ENCODE measurements around the gene NSRP1.

The NSRP1 gene

DNA sequence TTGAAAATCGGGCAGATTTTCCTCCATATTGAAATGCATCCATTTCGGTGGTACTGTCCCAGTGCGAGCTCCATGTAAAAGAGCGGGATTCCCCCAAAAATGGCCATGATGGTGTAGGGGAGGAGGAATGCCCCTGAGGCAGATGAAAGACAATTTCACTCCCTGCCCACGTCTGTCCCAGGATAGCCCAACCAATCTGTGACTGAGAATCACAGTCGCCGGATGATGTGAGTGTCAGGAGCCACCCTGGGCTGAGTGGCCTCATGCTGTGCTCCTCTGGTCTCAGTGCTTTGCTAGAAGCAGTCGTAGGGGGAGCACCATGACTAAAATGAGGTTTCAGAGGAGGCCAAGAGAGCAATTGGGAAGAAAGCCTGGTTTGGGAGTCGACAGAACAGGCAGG is 102.2 kb downstream of the NSRP1 start:
- Histone ChIP-seq H3K4me1 (no peaks in the 10 kb centered on the region), H3K4me2 (ENCODE audit: low read length) (no peak overlapping the region), H3K27me3 (ENCODE audit: control insufficient read depth, insufficient read depth, low read length) (no peaks in the 10 kb centered on the region), H3K4me3 (ENCODE audit: low read depth, low read length) (no peak overlapping the region), H3K27ac (no peak overlapping the region), H3K79me2 (no peaks in the 10 kb centered on the region), H2AFZ (no peak overlapping the region), H3K36me3 (ENCODE audit: control insufficient read depth, insufficient read depth, low read length) (no peaks in the 10 kb centered on the region), H3K9ac (no peak overlapping the region), H3K9me3 (ENCODE audit: control insufficient read depth, low read length) (no peaks in the 10 kb centered on the region)
- TF ChIP-seq, protein P1, sequence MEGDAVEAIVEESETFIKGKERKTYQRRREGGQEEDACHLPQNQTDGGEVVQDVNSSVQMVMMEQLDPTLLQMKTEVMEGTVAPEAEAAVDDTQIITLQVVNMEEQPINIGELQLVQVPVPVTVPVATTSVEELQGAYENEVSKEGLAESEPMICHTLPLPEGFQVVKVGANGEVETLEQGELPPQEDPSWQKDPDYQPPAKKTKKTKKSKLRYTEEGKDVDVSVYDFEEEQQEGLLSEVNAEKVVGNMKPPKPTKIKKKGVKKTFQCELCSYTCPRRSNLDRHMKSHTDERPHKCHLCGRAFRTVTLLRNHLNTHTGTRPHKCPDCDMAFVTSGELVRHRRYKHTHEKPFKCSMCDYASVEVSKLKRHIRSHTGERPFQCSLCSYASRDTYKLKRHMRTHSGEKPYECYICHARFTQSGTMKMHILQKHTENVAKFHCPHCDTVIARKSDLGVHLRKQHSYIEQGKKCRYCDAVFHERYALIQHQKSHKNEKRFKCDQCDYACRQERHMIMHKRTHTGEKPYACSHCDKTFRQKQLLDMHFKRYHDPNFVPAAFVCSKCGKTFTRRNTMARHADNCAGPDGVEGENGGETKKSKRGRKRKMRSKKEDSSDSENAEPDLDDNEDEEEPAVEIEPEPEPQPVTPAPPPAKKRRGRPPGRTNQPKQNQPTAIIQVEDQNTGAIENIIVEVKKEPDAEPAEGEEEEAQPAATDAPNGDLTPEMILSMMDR (IDR thresholded peaks at IDR 0.05), result no peak

DNA sequence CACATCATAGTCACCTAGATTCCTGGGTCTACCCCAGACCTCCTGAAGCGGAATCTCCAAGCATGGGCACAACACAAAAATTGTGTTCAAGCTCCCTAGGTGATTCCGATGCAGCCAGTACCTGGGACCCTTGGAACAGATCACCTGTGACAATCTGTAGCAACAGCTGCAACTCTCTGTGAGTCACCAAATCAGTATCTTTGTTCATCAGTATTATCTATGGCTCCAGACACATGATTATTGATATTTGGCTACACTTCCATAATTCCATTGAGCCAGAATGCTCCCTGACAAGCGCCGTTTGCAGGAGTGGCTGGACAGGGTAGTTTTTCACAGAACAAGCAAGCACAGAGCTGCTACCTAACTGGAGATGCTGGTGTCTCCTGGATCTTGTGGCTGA is 102.7 kb downstream of the NSRP1 start:
- Histone ChIP-seq H3K27ac (no peak overlapping the region), H3K4me3 (ENCODE audit: low read depth, low read length) (no peak overlapping the region), H3K4me1 (no peaks in the 10 kb centered on the region), H3K4me2 (ENCODE audit: low read length) (no peak overlapping the region), H3K9ac (no peak overlapping the region), H3K9me3 (ENCODE audit: control insufficient read depth, low read length) (no peaks in the 10 kb centered on the region), H3K36me3 (ENCODE audit: control insufficient read depth, insufficient read depth, low read length) (no peaks in the 10 kb centered on the region), H2AFZ (no peak overlapping the region), H3K79me2 (no peaks in the 10 kb centered on the region), H3K27me3 (ENCODE audit: control insufficient read depth, insufficient read depth, low read length) (no peaks in the 10 kb centered on the region)
- TF ChIP-seq, protein P1 (IDR thresholded peaks at IDR 0.05), result no peak

DNA sequence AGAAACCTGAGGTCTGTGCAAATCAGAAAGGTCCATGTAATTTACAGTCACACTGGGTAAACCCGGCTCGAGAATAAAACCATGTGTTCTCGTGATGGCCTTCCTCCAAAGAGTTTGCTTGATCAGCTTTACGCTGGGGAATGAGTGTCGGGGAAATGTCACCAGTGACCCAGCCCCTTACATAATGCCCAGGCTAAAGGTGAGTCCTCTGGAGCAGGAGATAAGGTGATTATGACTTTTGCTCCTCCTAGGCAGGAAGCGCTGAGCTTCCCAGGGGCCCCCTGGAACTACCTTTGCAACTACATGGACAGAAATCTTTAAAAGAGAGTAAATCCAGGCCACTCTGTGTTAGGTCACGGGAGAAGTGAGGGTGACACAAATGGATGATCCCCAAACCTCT is 103.2 kb downstream of the NSRP1 start:
- H3K9me3 ChIP-seq (ENCODE audit: control insufficient read depth, low read length), result no peaks in the 10 kb centered on the region
- H3K4me3 ChIP-seq (ENCODE audit: low read depth, low read length), result no peak overlapping the region
- H3K27ac ChIP-seq, result no peak overlapping the region
- no peaks in the 10 kb centered on the region for H3K27me3 ChIP-seq (ENCODE audit: control insufficient read depth, insufficient read depth, low read length)
- H3K79me2 ChIP-seq, result no peaks in the 10 kb centered on the region
- H3K4me1 ChIP-seq, result no peaks in the 10 kb centered on the region
- H3K36me3 ChIP-seq (ENCODE audit: control insufficient read depth, insufficient read depth, low read length), result no peaks in the 10 kb centered on the region
- no peak overlapping the region for H2AFZ ChIP-seq
- no peak overlapping the region for H3K9ac ChIP-seq
- no peak overlapping the region for H3K4me2 ChIP-seq (ENCODE audit: low read length)
- TF ChIP-seq, protein P1 (IDR thresholded peaks at IDR 0.05), result no peak

DNA sequence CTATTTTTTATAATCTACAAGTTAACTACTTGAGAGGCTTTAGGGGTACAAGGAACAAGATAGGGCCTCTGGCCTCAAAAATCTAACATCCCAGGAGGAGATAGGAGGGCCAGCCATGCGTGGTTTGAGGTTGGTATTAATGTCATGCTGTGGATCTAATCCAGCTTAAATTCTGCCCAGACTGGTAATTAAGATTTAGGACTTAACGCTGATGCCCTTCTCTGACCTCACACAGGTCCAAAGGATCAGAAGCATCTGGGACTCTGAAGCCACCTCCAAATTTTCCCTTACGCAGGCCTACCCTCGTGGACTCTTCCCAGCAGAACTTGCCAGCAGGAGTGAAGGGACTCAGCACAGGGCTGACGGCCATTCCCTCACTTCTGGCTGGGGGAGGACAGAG is 103.8 kb downstream of the NSRP1 start:
- H3K4me2 ChIP-seq (ENCODE audit: low read length), result no peak overlapping the region
- H3K4me3 ChIP-seq (ENCODE audit: low read depth, low read length), result no peak overlapping the region
- peaks cover 3% of the 10 kb centered on the region for H3K4me1 ChIP-seq
- H3K36me3 ChIP-seq (ENCODE audit: control insufficient read depth, insufficient read depth, low read length), result no peaks in the 10 kb centered on the region
- no peak overlapping the region for H3K9ac ChIP-seq
- no peaks in the 10 kb centered on the region for H3K79me2 ChIP-seq
- H3K9me3 ChIP-seq (ENCODE audit: control insufficient read depth, low read length), result no peaks in the 10 kb centered on the region
- no peak overlapping the region for H3K27ac ChIP-seq
- no peak overlapping the region for H2AFZ ChIP-seq
- no peaks in the 10 kb centered on the region for H3K27me3 ChIP-seq (ENCODE audit: control insufficient read depth, insufficient read depth, low read length)
- TF ChIP-seq, protein P1 (IDR thresholded peaks at IDR 0.05), result no peak

DNA sequence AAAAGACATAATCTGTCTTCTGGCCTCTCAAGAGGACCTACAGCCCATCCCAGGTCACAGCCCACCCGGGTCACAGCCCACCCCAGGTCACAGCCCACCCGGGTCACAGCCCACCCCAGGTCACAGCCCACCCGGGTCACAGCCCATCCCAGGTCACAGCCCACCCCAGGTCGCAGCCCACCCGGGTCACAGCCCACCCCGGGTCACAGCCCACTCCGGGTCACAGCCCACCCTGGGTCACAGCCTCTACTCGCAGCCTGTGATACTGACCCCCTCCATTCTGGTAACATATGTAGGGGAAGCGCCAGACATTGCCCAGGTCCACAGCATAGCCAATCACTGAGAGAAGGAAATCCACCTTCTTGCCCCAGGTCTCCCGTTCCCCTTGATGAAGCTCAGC is 104.7 kb downstream of the NSRP1 start:
- no peaks in the 10 kb centered on the region for H3K9me3 ChIP-seq (ENCODE audit: control insufficient read depth, low read length)
- H3K9ac ChIP-seq, result no peak overlapping the region
- no peak overlapping the region for H3K27ac ChIP-seq
- H3K79me2 ChIP-seq, result no peaks in the 10 kb centered on the region
- H3K36me3 ChIP-seq (ENCODE audit: control insufficient read depth, insufficient read depth, low read length), result no peaks in the 10 kb centered on the region
- TF ChIP-seq, protein P1 (IDR thresholded peaks at IDR 0.05), result no peak
- no peak overlapping the region for H3K4me2 ChIP-seq (ENCODE audit: low read length)
- peaks cover 11% of the 10 kb centered on the region for H3K4me1 ChIP-seq
- no peak overlapping the region for H2AFZ ChIP-seq
- H3K4me3 ChIP-seq (ENCODE audit: low read depth, low read length), result no peak overlapping the region
- H3K27me3 ChIP-seq (ENCODE audit: control insufficient read depth, insufficient read depth, low read length), result no peaks in the 10 kb centered on the region
